CD4-positive, alpha-beta T cell (primary cell): ENCODE results near the gene RB1. TPM values are rescaled to one million over a fixed set of nuclear protein-coding genes. Genes with fewer than 3 reads are reported as not detected.
"Not testable (repeated sequence)": the region's sequence is repeated elsewhere in the genome, so short reads cannot be mapped to it uniquely, and the experiment has no call there.

Source experiments
- ATAC-seq: fragments of 200-7000 bp; cut with Tn5 transposase; one replicate; pipeline ENCODE4 v1.10.0; 2022; ENCODE audit warnings: mild to moderate bottlenecking; ENCODE audit not compliant: poor library complexity
- CTCF ChIA-PET: fragments of 350-600 bp; sonication (Branson Sonifier 250); formaldehyde crosslinking; loops from one replicate; lab custom pipeline; 2021; ENCODE audit warnings: antibody characterized with exemption, inconsistent platforms; lab: Charles Lee
- POLR2A ChIA-PET: fragments of 350-600 bp; sonication (Branson Sonifier 250); formaldehyde crosslinking; loops from one replicate; lab custom pipeline; 2021; ENCODE audit warnings: antibody characterized with exemption, inconsistent platforms; lab: Charles Lee
- DNase-seq, 14 experiments: peaks; one replicate each; pipeline ENCODE4 v3.0.0-alpha.2; 2013 to 2020; ENCODE audit warnings: mixed read lengths in 2 of 14
- H3K27ac ChIP-seq, 2 donors: one replicate each; pipeline versions ENCODE4 v1.5.1 to v1.7.0; 2013; ENCODE audit warnings: low read length in 2 of 2, low read depth in 1 of 2, mild to moderate bottlenecking in 1 of 2
- H3K27me3 ChIP-seq, 2 experiments: 1 replicate in 1 of 2; 2 replicates in 1 of 2; pipeline versions ENCODE4 v1.6.1 to v1.7.0; 2013; ENCODE audit warnings: low read length in 2 of 2, control low read depth in 1 of 2, mild to moderate bottlenecking in 1 of 2, moderate library complexity in 1 of 2; ENCODE audit not compliant: insufficient read depth in 2 of 2, control insufficient read depth in 1 of 2
- H3K36me3 ChIP-seq: one replicate; pipeline ENCODE4 v1.6.1; 2013; ENCODE audit warnings: low read length, control low read depth; ENCODE audit not compliant: insufficient read depth
- H3K4me1 ChIP-seq: one replicate; pipeline ENCODE4 v1.6.1; 2013; ENCODE audit warnings: low read length, control low read depth; ENCODE audit not compliant: insufficient read depth
- H3K4me3 ChIP-seq: one replicate; pipeline ENCODE4 v1.5.1; 2013; ENCODE audit warnings: mild to moderate bottlenecking, low read length, moderate library complexity
- H3K9me3 ChIP-seq, 2 experiments: 1 replicate in 1 of 2; 2 replicates in 1 of 2; pipeline versions ENCODE4 v1.6.1 to v1.7.0; 2013; ENCODE audit warnings: low read length in 2 of 2, mild to moderate bottlenecking in 2 of 2, control low read depth in 1 of 2, moderate library complexity in 1 of 2; ENCODE audit not compliant: control insufficient read depth in 1 of 2, insufficient read depth in 1 of 2
- H3K27ac Mint-ChIP-seq: one replicate; pipeline ENCODE4 v1.8.0; 2020; ENCODE audit warnings: mixed read lengths
- H3K27me3 Mint-ChIP-seq: one replicate; pipeline ENCODE4 v1.8.0; 2021; ENCODE audit warnings: mixed read lengths
- H3K36me3 Mint-ChIP-seq: one replicate; pipeline ENCODE4 v1.8.0; 2021; ENCODE audit warnings: low read depth, mixed read lengths
- H3K4me1 Mint-ChIP-seq: one replicate; pipeline ENCODE4 v1.8.0; 2021; ENCODE audit warnings: low read depth, mixed read lengths
- H3K4me3 Mint-ChIP-seq: one replicate; pipeline ENCODE4 v1.8.0; 2020; ENCODE audit warnings: mild to moderate bottlenecking, mixed read lengths
- H3K9me3 Mint-ChIP-seq: one replicate; pipeline ENCODE4 v1.8.0; 2020; ENCODE audit warnings: mixed read lengths
- intact Hi-C, 2 experiments: fragments of 100-400 bp; cut with DNase I in 1 of 2; cut with micrococcal nuclease in 1 of 2; formaldehyde crosslinking; loops; one replicate each; pipeline versions ENCODE4 v1.15.1 to v1.9.0; 2023 to 2025; cut with DNase I, micrococcal nuclease
- total RNA-seq, 174 experiments: library from RNA in 2 of 174; stranded (reverse) in 2 of 174; gene quantifications; one replicate each; pipeline ENCODE4 v1.2.3 and lab custom pipeline; 2021 to 2026
- TF ChIP-seq, protein P1 (sequence below): fragments of 200-600 bp; IDR thresholded peaks from one replicate; pipeline ENCODE4 v1.8.0; 2022; ENCODE audit warnings: antibody characterized with exemption, mild to moderate bottlenecking

The RB1 gene
- total RNA-seq, 2 experiments from 2014 or later, result 14.9 to 18.4 TPM

DNA sequence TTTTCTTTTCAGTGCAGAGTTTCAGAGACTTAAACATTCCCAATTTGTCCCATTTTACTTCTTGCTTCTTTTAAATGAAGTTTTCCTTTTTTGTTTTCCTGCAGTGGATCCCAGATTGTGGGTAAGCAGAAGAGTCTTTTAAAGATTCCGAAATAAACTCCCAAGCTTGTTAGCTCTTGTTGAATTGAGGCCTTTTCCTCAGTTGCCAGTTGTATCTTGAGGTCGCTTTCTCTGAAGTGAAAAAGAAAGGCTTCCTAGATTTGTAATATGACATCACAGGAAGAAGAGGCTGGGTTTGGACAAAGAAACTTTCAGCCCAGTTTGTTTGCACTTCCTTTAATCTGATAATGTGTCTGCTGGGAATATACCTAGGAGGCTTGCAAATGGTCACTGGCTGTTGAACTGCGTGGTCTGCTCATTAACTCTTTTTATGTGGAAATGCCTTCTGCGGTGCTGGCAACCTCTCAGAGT, 109.4 kb downstream of the RB1 start, which contains the start of gene LPAR6:
LPAR6 (minus strand) TSS at position 233 of the 471 bp plus-strand sequence. CDS start 690 bp downstream, outside the sequence.
- DNase-seq, result peak in 4 of 14 experiments; percentile 23 to 87 (median 72)
- intact Hi-C loops, result loop anchor here (1.0 to 5.0 kb wide), 7 partner anchors 10 to 168 kb away; partner anchors contain the start of gene RCBTB2 (in 1 of the 2)

DNA sequence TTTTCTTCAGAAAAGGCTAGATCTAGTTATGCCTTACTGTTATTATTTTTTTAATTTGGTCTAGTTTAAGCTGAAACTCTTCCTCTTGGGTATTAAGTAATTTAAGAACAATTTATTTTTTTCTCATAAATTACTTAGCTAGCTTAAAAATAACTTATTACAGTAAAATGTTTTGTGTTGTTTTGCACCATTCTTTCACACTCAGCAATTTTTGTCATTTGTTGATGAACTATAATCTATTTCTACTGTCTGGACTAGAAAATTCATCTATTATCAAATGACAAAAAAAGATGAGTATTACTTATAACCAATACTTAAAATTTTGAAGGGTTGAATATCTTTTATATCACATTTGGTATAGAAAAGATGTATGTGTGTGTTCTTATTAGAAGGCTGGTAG, 111.0 kb downstream of the RB1 start:
- Histone ChIP-seq H3K27me3 (no peaks in the 10 kb centered on the region), H3K4me3 (peak overlapping the region; percentile 29), H3K27ac (no peak overlapping the region), H3K4me1 (peaks cover 12% of the 10 kb centered on the region), H3K9me3 (no peaks in the 10 kb centered on the region), H3K36me3 (peaks cover 4% of the 10 kb centered on the region)
- Mint-ChIP-seq H3K4me3 (peak overlapping the region; percentile 69), H3K27ac (no peak overlapping the region), H3K36me3 (peaks cover 29% of the 10 kb centered on the region), H3K4me1 (peaks cover 32% of the 10 kb centered on the region), H3K9me3 (no peaks in the 10 kb centered on the region), H3K27me3 (no peaks in the 10 kb centered on the region)
- intact Hi-C loops, result loop anchor here (5.0 kb wide), 5 partner anchors 33 to 148 kb away; partner anchors contain the start of gene RCBTB2 (in 1 of the 2)
- POLR2A ChIA-PET, result interaction anchor here (0.9 to 3.7 kb wide), 3 partner anchors 22 to 118 kb away, joined by 3 to 39 read pairs (median 8); partner anchors contain the start of gene RCBTB2
- CTCF ChIA-PET, result interaction anchor here (0.7 to 1.4 kb wide), 2 partner anchors 103 to 118 kb away, joined by 3 read pairs; partner anchors contain the start of gene RCBTB2
- no peak for DNase-seq
- no peak for ATAC-seq
- TF ChIP-seq, protein P1, sequence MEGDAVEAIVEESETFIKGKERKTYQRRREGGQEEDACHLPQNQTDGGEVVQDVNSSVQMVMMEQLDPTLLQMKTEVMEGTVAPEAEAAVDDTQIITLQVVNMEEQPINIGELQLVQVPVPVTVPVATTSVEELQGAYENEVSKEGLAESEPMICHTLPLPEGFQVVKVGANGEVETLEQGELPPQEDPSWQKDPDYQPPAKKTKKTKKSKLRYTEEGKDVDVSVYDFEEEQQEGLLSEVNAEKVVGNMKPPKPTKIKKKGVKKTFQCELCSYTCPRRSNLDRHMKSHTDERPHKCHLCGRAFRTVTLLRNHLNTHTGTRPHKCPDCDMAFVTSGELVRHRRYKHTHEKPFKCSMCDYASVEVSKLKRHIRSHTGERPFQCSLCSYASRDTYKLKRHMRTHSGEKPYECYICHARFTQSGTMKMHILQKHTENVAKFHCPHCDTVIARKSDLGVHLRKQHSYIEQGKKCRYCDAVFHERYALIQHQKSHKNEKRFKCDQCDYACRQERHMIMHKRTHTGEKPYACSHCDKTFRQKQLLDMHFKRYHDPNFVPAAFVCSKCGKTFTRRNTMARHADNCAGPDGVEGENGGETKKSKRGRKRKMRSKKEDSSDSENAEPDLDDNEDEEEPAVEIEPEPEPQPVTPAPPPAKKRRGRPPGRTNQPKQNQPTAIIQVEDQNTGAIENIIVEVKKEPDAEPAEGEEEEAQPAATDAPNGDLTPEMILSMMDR, result no peak

More for the DNA sequence above, 109.4 kb downstream of the RB1 start, which contains the start of gene LPAR6:
- Histone ChIP-seq H3K9me3 (no peaks in the 10 kb centered on the region), H3K27ac (peak within 1 kb of the TSS; percentile 67 to 78), H3K4me1 (peaks cover 12% of the 10 kb centered on the region), H3K4me3 (peak within 1 kb of the TSS; percentile 88), H3K27me3 (no peaks in the 10 kb centered on the region), H3K36me3 (peaks cover 4% of the 10 kb centered on the region)
- TF ChIP-seq, protein P1, result no peak
- no peaks in the 10 kb centered on the region for H3K27me3 Mint-ChIP-seq
- H3K4me3 Mint-ChIP-seq, result peak within 1 kb of the TSS; percentile 95
- no peaks in the 10 kb centered on the region for H3K9me3 Mint-ChIP-seq
- CTCF ChIA-PET, result interaction anchor here (1.2 to 1.3 kb wide), 2 partner anchors 13 to 167 kb away, joined by 3 to 4 read pairs; no protein-coding TSS in a partner anchor
- POLR2A ChIA-PET, result interaction anchor here (0.5 to 3.7 kb wide), 14 partner anchors 11 to 376 kb away, joined by 3 to 39 read pairs (median 5); partner anchors contain the start of genes MED4, NUDT15 and RCBTB2
- H3K36me3 Mint-ChIP-seq, result peaks cover 29% of the 10 kb centered on the region
- H3K4me1 Mint-ChIP-seq, result peaks cover 44% of the 10 kb centered on the region
- peak; percentile 52 for ATAC-seq
- peak within 1 kb of the TSS; percentile 95 for H3K27ac Mint-ChIP-seq

DNA sequence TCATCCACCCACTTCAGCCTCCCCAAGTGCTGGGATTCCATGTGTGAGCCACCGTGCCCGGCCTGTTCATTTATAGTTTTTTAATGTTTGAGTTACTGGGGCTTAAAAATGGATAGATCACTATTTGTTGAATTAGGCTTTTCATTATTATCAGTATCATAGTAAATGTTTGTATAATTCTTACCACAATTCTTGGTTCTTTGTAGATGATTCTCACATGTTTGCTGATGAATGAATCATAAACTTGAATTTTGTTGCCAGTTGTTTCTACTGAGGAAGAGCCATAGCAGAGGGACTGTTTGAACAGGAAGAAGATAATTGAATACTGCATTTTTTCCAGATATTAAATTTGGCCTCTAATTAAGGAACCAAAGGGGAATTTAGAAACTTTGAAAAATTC, 112.0 kb downstream of the RB1 start:
- DNase-seq, result no peak
- no peak overlapping the region for H3K27ac Mint-ChIP-seq
- POLR2A ChIA-PET, result interaction anchor here (3.7 kb wide), 1 partner anchor 117 kb away, joined by 39 read pairs; the partner anchor contains the start of gene RCBTB2
- Histone ChIP-seq H3K9me3 (no peaks in the 10 kb centered on the region), H3K4me3 (peak overlapping the region; percentile 29), H3K27ac (no peak overlapping the region), H3K36me3 (peaks cover 4% of the 10 kb centered on the region), H3K27me3 (no peaks in the 10 kb centered on the region), H3K4me1 (peaks cover 12% of the 10 kb centered on the region)
- H3K4me1 Mint-ChIP-seq, result peaks cover 23% of the 10 kb centered on the region
- CTCF ChIA-PET, result no interaction called here
- intact Hi-C loops, result no loop called here
- peaks cover 22% of the 10 kb centered on the region for H3K36me3 Mint-ChIP-seq
- no peak for ATAC-seq
- H3K27me3 Mint-ChIP-seq, result no peaks in the 10 kb centered on the region
- peaks cover 3% of the 10 kb centered on the region for H3K9me3 Mint-ChIP-seq
- no peak overlapping the region for H3K4me3 Mint-ChIP-seq
- TF ChIP-seq, protein P1, result no peak

DNA sequence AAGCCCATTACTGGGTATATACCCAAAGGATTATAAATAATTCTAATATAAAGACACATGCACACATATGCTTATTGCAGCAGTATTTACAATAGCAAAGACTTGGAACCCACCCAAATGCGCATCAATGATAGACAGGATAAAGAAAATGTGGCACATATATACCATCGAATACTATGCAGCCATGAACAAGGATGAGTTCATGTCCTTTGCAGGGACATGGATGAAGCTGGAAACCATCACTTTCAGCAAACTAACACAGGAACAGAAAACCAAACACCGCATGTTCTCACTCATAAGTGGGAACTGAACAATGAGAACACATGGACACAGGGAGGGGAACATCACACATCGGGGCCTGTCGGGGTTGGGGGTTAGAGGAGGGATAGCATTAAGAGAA, 118.5 kb downstream of the RB1 start:
- ATAC-seq, H3K4me1 Mint-ChIP-seq, H3K4me3 ChIP-seq, H3K4me3 Mint-ChIP-seq, CTCF ChIA-PET, H3K36me3 Mint-ChIP-seq, H3K9me3 Mint-ChIP-seq, H3K27me3 Mint-ChIP-seq, DNase-seq, H3K4me1 ChIP-seq, H3K27me3 ChIP-seq, H3K27ac ChIP-seq, H3K27ac Mint-ChIP-seq, H3K9me3 ChIP-seq, POLR2A ChIA-PET, intact Hi-C loops, H3K36me3 ChIP-seq: not testable (repeated sequence)
